Kidney epithelial cell (primary cell): Measurements from ENCODE around the gene SERPINB5. TPM values are rescaled to one million over a fixed set of nuclear protein-coding genes. Genes with fewer than 3 reads are reported as not detected.

Experiments
- DNase-seq: peaks from one replicate; pipeline ENCODE4 v3.0.0-alpha.2; 2010; ENCODE audit warnings: low read depth
- H3K27me3 ChIP-seq: 2 replicates; pipeline ENCODE4 v1.6.0; 2011; ENCODE audit warnings: low read length; ENCODE audit not compliant: control insufficient read depth, insufficient read depth
- H3K36me3 ChIP-seq: 2 replicates; pipeline ENCODE4 v1.5.1; 2011; ENCODE audit warnings: low read length; ENCODE audit not compliant: control insufficient read depth, insufficient read depth
- H3K4me3 ChIP-seq: 2 replicates; pipeline ENCODE4 v1.5.1; 2011; ENCODE audit warnings: low read depth, mild to moderate bottlenecking, control low read depth, low read length
- CTCF ChIP-seq: IDR thresholded peaks from 2 replicates; pipeline ENCODE4 v1.5.1; 2011; ENCODE audit warnings: mild to moderate bottlenecking, moderate library complexity, low read length, control low read depth, inconsistent platforms; ENCODE audit not compliant: insufficient read depth, poor library complexity, severe bottlenecking
- total RNA-seq: library from RNA; depleted of rRNA; stranded (reverse); fragments of >200 nt; gene quantifications from 2 replicates; pipeline ENCODE4 v1.2.3, GENCODE V29; 2015

The SERPINB5 gene, protein sequence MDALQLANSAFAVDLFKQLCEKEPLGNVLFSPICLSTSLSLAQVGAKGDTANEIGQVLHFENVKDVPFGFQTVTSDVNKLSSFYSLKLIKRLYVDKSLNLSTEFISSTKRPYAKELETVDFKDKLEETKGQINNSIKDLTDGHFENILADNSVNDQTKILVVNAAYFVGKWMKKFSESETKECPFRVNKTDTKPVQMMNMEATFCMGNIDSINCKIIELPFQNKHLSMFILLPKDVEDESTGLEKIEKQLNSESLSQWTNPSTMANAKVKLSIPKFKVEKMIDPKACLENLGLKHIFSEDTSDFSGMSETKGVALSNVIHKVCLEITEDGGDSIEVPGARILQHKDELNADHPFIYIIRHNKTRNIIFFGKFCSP
- total RNA-seq = 1.0 and 2.3 TPM in 2 replicates

- TF ChIP-seq CTCF = no peak
- Histone ChIP-seq H3K27me3 (no peaks in the 10 kb centered on the region), H3K4me3 (no peak within 1 kb of the TSS), H3K36me3 (no peaks in the 10 kb centered on the region)
- no peak for DNase-seq
Observed at GRCh38 chr18:63476668-63477067, at the start of gene SERPINB5. SERPINB5 (plus strand) TSS chr18:63476958; CDS start chr18:63484429, 7,471 bp downstream.

GRCh38 chr18:63427558-63427957, 49.2 kb upstream of the SERPINB5 start:
- no peak for TF ChIP-seq CTCF
- H3K4me3 ChIP-seq = no peak overlapping the region
- peak; percentile 65 for DNase-seq
- H3K36me3 ChIP-seq = no peaks in the 10 kb centered on the region
- H3K27me3 ChIP-seq = no peaks in the 10 kb centered on the region

DNA sequence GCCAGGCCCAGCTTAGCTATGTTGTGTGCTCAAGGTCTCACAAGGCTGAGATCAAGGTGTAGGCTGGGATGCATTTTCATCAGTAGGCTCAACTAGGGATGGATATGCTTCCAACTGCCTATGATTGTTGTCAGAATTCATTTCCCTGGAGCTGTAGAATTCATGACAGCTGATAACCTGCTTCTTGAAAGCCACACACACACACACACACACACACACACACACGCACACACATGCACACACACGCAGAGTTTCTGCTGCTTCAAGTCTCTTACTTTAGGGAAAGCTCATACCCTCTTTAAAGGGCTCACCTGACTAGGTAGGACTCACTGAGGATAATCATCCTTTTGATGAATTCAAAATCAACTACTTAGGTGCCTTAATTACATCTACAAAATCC, 46.2 kb upstream of the SERPINB5 start:
- no peak for DNase-seq
- Histone ChIP-seq H3K27me3 (no peaks in the 10 kb centered on the region), H3K36me3 (no peaks in the 10 kb centered on the region), H3K4me3 (no peak overlapping the region)
- no peak for TF ChIP-seq CTCF

DNA sequence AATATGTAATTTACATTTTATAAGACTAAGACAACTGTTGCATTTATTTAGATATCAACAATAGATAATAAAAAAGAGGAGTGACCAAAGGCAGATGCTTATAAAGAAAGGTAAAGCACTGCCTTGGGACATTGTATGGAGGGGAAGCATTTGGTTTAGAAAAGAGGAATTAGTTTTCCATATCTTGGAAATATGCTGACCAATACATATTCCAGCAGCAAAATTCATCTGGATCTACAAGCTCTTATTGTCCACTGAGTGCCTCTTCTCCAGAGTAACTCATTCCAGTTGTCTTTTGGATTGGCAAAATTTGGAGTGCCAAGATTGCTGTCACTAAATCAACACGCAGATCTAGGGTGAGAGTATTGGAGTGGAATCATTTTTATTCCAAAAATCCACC, 45.6 kb upstream of the SERPINB5 start:
- H3K27me3 ChIP-seq = no peaks in the 10 kb centered on the region
- H3K4me3 ChIP-seq = no peak overlapping the region
- H3K36me3 ChIP-seq = no peaks in the 10 kb centered on the region
- no peak for TF ChIP-seq CTCF
- no peak for DNase-seq

- no peak for DNase-seq
- no peaks in the 10 kb centered on the region for H3K36me3 ChIP-seq
- H3K4me3 ChIP-seq = no peak overlapping the region
- H3K27me3 ChIP-seq = no peaks in the 10 kb centered on the region
- no peak for TF ChIP-seq CTCF
Observed at GRCh38 chr18:63433334-63433866, 43.4 kb upstream of the SERPINB5 start.
